Activated naive CD4-positive, alpha-beta T cell treated with anti-CD3 and anti-CD28 coated beads for 36 hours (primary cell): ENCODE results near the gene GPR153. TPM values are rescaled to one million over a fixed set of nuclear protein-coding genes. Genes with fewer than 3 reads are reported as not detected.

Source experiments
- CTCF ChIA-PET: fragments of 350-600 bp; sonication (Branson Sonifier 250); formaldehyde crosslinking; loops from one replicate; lab custom pipeline; 2021; ENCODE audit warnings: antibody characterized with exemption; lab: Charles Lee
- DNase-seq: peaks from one replicate; pipeline ENCODE4 v3.0.0-alpha.2; 2020
- H3K27ac Mint-ChIP-seq: one replicate; pipeline ENCODE4 v1.8.0; 2021; ENCODE audit warnings: mild to moderate bottlenecking, mixed read lengths
- H3K27me3 Mint-ChIP-seq: one replicate; pipeline ENCODE4 v1.8.0; 2021; ENCODE audit warnings: low read depth, mixed read lengths
- H3K36me3 Mint-ChIP-seq: one replicate; pipeline ENCODE4 v1.8.0; 2021; ENCODE audit warnings: low read depth, mixed read lengths
- H3K4me1 Mint-ChIP-seq: one replicate; pipeline ENCODE4 v1.8.0; 2021; ENCODE audit warnings: low read depth, mixed read lengths
- H3K4me3 Mint-ChIP-seq: one replicate; pipeline ENCODE4 v1.8.0; 2021; ENCODE audit warnings: mild to moderate bottlenecking, moderate library complexity, mixed read lengths
- H3K9me3 Mint-ChIP-seq: one replicate; pipeline ENCODE4 v1.8.0; 2021; ENCODE audit warnings: mixed read lengths
- intact Hi-C: fragments of 100-400 bp; cut with micrococcal nuclease; formaldehyde crosslinking; loops from one replicate; pipeline ENCODE4 v1.15.1; 2023
- total RNA-seq, 2 experiments: library from RNA; stranded (reverse); gene quantifications; one replicate each; pipeline ENCODE4 v1.2.3, GENCODE V29; 2021

The GPR153 gene
- total RNA-seq, 2 experiments from 2014 or later: 0.07 TPM

DNA sequence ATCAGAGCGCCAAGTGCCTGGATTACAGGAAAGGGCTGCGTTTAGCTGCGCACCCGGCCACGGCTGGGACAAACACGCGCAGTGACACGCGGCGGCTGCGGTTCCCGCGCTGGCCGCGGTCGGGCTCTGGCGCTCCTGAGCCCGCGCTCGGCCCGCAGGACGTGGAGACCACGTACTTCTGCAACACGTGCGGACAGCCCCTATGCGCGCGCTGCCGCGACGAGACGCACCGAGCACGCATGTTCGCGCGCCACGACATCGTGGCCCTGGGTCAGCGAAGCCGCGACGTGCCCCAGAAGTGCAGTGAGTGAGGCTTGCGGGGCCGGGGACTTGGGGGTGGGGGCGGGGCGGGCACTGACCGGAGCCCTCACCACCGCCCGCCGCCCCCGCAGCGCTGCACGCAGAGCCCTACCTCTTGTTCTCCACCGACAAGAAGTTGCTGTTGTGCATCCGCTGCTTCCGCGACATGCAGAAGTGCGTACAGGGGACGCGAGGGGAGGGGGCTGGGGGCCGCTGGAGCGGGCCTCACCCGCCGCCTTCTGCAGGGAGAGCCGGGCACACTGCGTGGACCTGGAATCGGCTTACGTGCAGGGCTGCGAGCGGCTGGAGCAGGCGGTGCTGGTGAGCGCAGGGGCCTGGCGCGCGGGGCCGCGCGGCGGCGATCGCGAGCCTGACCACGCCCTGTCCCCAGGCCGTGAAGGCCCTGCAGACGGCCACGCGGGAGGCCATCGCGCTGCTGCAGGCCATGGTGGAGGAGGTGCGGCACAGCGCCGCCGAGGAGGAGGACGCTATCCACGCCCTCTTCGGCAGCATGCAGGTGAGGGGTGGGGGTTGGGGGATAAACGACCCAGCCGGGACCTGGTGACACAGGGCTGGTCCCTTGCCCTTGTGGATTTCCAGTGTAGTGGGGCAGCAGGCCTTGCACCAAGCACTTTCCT, 51.9 kb downstream of the GPR153 start:
- Mint-ChIP-seq H3K27ac (no peak overlapping the region), H3K4me3 (peak overlapping the region; percentile 32), H3K9me3 (no peaks in the 10 kb centered on the region), H3K27me3 (peaks cover 32% of the 10 kb centered on the region), H3K4me1 (peaks cover 12% of the 10 kb centered on the region), H3K36me3 (no peaks in the 10 kb centered on the region)
- CTCF ChIA-PET: interaction anchor here (0.6 to 1.2 kb wide), 6 partner anchors 30 to 272 kb away, joined by 3 to 5 read pairs (median 3); no protein-coding TSS in a partner anchor
- DNase-seq: peak; percentile 13
- intact Hi-C loops: no loop called here

GRCh38 chr1:6207921-6208320, 53.0 kb downstream of the GPR153 start:
- H3K4me1 Mint-ChIP-seq: peaks cover 12% of the 10 kb centered on the region
- DNase-seq: no peak
- H3K36me3 Mint-ChIP-seq: no peaks in the 10 kb centered on the region
- H3K27ac Mint-ChIP-seq: no peak overlapping the region
- H3K9me3 Mint-ChIP-seq: no peaks in the 10 kb centered on the region
- peaks cover 28% of the 10 kb centered on the region for H3K27me3 Mint-ChIP-seq
- intact Hi-C loops: no loop called here
- CTCF ChIA-PET: interaction anchor here (0.6 to 1.4 kb wide), 6 partner anchors 25 to 273 kb away, joined by 3 to 5 read pairs (median 4); no protein-coding TSS in a partner anchor
- no peak overlapping the region for H3K4me3 Mint-ChIP-seq

DNA sequence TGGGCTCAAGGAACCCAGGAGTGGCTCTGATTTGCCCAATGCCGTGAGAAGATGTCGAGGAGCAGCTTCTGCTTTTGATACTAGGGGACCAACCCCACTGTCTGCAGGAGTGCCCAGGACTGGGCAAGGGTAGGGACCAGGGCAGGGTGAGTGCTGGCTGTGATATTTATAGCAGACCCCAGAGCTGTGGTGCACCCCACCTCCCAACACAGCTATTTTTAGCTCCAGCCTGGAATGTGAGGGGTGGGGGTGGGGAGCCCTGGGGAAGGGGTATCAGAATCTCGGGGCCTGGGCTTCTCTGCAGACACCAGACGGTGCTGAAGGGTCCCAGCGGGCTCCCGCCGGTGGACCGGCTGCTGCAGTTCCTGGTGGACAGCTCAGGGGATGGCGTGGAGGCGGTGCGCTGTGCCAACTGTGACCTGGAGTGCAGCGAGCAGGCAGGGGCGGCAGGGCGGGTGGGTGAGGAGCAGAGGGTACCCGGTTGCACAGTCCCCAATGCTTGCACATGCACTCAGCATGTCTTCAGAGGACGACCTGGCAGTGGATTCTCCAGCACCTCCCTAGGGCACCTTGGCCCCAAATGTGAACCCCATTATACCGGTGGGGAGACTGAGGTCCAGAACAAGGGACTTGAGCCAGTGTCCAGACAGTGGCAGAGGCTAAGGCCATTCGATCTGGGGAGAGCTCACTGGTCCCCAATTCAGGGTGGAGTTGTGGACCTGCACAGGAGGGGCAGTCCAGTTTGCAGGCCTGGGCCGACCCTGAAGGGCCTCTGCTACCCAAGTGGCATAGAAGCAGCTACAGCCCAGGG, 53.6 kb downstream of the GPR153 start:
- DNase-seq: no peak
- H3K4me1 Mint-ChIP-seq: peaks cover 12% of the 10 kb centered on the region
- H3K4me3 Mint-ChIP-seq: peak overlapping the region; percentile 67
- peaks cover 23% of the 10 kb centered on the region for H3K27me3 Mint-ChIP-seq
- H3K36me3 Mint-ChIP-seq: no peaks in the 10 kb centered on the region
- no peak overlapping the region for H3K27ac Mint-ChIP-seq
- intact Hi-C loops: no loop called here
- H3K9me3 Mint-ChIP-seq: no peaks in the 10 kb centered on the region
- CTCF ChIA-PET: interaction anchor here (0.6 to 1.4 kb wide), 8 partner anchors 11 to 199 kb away, joined by 3 to 6 read pairs (median 4); no protein-coding TSS in a partner anchor

GRCh38 chr1:6206520-6206855, 54.4 kb downstream of the GPR153 start:
- H3K36me3 Mint-ChIP-seq: no peaks in the 10 kb centered on the region
- CTCF ChIA-PET: interaction anchor here (0.6 to 1.4 kb wide), 13 partner anchors 10 to 302 kb away, joined by 3 to 6 read pairs (median 4); no protein-coding TSS in a partner anchor
- peaks cover 21% of the 10 kb centered on the region for H3K27me3 Mint-ChIP-seq
- no peaks in the 10 kb centered on the region for H3K9me3 Mint-ChIP-seq
- H3K27ac Mint-ChIP-seq: no peak overlapping the region
- peaks cover 12% of the 10 kb centered on the region for H3K4me1 Mint-ChIP-seq
- H3K4me3 Mint-ChIP-seq: peak overlapping the region; percentile 67
- intact Hi-C loops: loop anchor here (1.0 kb wide), 1 partner anchor 29 kb away; the partner anchor contains the start of gene ICMT
- DNase-seq: no peak

GRCh38 chr1:6205849-6206519, 54.9 kb downstream of the GPR153 start, which contains the start of gene RNF207:
RNF207 (plus strand) TSS chr1:6206119; CDS start chr1:6206536, 417 bp downstream.
- intact Hi-C loops: loop anchor here (1.0 kb wide), 1 partner anchor 29 kb away; the partner anchor contains the start of gene ICMT
- H3K4me3 Mint-ChIP-seq: peak within 1 kb of the TSS; percentile 67
- no peak within 1 kb of the TSS for H3K27ac Mint-ChIP-seq
- CTCF ChIA-PET: interaction anchor here (0.6 to 1.3 kb wide), 10 partner anchors 10 to 303 kb away, joined by 3 to 6 read pairs (median 4); no protein-coding TSS in a partner anchor
- peaks cover 12% of the 10 kb centered on the region for H3K4me1 Mint-ChIP-seq
- no peaks in the 10 kb centered on the region for H3K36me3 Mint-ChIP-seq
- no peaks in the 10 kb centered on the region for H3K9me3 Mint-ChIP-seq
- H3K27me3 Mint-ChIP-seq: peaks cover 21% of the 10 kb centered on the region
- peak; percentile 66 for DNase-seq

- H3K4me3 Mint-ChIP-seq: no peak overlapping the region
- no peak overlapping the region for H3K27ac Mint-ChIP-seq
- intact Hi-C loops: no loop called here
- peaks cover 33% of the 10 kb centered on the region for H3K4me1 Mint-ChIP-seq
- peaks cover 18% of the 10 kb centered on the region for H3K36me3 Mint-ChIP-seq
- DNase-seq: no peak
- CTCF ChIA-PET: no interaction called here
- peaks cover 6% of the 10 kb centered on the region for H3K27me3 Mint-ChIP-seq
- H3K9me3 Mint-ChIP-seq: no peaks in the 10 kb centered on the region
These were observed 58.6 kb downstream of the GPR153 start for GRCh38 chr1:6202256-6202655.

GRCh38 chr1:6200188-6200809, 60.6 kb downstream of the GPR153 start:
- intact Hi-C loops: no loop called here
- no peaks in the 10 kb centered on the region for H3K27me3 Mint-ChIP-seq
- CTCF ChIA-PET: interaction anchor here (1.5 kb wide), 1 partner anchor 25 kb away, joined by 4 read pairs; no protein-coding TSS in a partner anchor
- H3K27ac Mint-ChIP-seq: peak overlapping the region; percentile 95
- peaks cover 32% of the 10 kb centered on the region for H3K36me3 Mint-ChIP-seq
- H3K9me3 Mint-ChIP-seq: no peaks in the 10 kb centered on the region
- peaks cover 41% of the 10 kb centered on the region for H3K4me1 Mint-ChIP-seq
- DNase-seq: no peak
- peak overlapping the region; percentile 91 for H3K4me3 Mint-ChIP-seq

DNA sequence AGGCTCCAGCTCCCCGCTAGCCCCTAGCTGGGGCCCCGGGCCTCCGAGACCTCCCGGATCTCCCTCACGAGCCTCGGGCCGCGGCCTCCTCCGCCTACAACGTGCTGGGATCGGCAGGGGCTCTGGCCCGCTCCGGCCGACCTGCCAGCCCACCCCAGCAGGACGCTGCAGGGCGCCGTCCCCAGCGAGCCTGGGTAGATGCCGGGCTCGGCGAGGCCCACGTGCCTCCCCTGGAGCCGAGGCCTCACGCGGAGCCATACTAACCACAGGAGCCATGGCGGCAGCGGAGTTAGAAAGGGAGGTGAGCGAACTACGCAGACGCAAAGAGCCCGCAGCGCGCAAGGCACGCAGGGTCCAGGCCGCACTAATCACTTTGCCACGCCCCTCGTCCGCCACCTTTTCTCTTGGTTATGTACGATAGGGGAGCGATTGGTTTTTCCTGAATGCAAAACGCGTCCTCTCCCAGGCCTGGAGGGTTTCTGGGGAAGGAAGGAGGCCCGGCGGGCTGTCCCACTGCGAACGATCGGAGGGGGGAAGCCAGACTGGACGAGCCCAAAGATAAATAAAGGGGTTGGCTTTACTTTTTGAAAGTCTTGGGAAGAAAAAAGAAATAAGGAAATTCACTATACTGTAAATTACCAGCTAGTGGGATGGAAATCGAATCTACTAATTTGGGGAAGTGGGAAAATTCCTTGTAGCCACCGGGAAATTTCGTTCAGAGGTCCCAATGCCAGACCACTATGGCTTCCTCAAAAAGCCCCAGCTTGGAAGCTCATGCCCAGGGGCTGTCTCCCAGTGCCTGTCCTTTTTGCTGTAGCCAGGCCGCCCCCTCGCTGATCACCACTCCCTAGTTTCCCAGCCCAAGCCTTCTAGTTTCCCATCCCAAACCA, 61.4 kb downstream of the GPR153 start, which contains the start of gene RPL22:
Gene RPL22 (minus strand): TSS at position 298 of the 890 bp plus-strand sequence. CDS start 22 bp downstream, at position 276.
- H3K27me3 Mint-ChIP-seq: no peaks in the 10 kb centered on the region
- peak; percentile 99 for DNase-seq
- H3K36me3 Mint-ChIP-seq: peaks cover 32% of the 10 kb centered on the region
- H3K4me1 Mint-ChIP-seq: peaks cover 39% of the 10 kb centered on the region
- H3K9me3 Mint-ChIP-seq: no peaks in the 10 kb centered on the region
- CTCF ChIA-PET: interaction anchor here (1.8 kb wide), 1 partner anchor 45 kb away, joined by 5 read pairs; the partner anchor contains the start of gene HES3
- intact Hi-C loops: loop anchor here (1.0 to 5.0 kb wide), 5 partner anchors 37 to 403 kb away; partner anchors contain the start of genes ACOT7, KLHL21 and NPHP4
- H3K27ac Mint-ChIP-seq: peak within 1 kb of the TSS; percentile 95
- H3K4me3 Mint-ChIP-seq: peak within 1 kb of the TSS; percentile 91

DNA sequence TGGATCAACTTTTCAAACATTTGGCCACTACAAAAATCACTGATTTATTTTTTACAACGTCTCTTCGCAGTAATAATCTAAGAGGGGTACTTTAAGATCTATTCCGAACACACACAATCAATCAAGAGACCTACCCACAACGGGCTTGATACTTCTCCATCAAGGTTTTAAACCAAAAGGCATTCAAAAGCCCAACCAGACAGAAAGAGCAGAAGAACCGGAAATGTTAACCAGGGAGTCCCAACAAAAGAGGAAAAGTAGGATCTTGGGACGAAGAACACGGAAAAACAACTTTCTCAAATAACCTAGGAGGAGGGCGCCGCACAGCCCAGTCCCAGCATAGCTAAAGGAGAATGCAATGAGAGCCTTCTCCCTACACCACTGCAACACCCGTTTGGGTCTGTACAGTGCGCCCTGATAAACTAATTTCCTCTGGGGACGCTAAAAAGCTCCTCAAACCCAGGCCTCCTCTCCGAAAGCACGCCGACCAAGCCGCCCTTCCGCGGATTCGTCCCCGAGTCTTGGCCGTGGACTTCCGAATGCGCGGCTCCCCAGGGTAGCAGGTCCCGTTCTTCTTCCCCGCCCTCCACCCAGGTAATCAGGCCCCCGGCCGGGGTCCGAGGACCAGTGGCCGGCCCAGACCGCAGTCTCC, 62.1 kb downstream of the GPR153 start:
- H3K36me3 Mint-ChIP-seq: peaks cover 33% of the 10 kb centered on the region
- peaks cover 39% of the 10 kb centered on the region for H3K4me1 Mint-ChIP-seq
- CTCF ChIA-PET: interaction anchor here (0.8 to 1.8 kb wide), 3 partner anchors 13 to 46 kb away, joined by 3 to 5 read pairs (median 4); partner anchors contain the start of gene HES3
- peak; percentile 24 for DNase-seq
- peak overlapping the region; percentile 80 for H3K27ac Mint-ChIP-seq
- H3K9me3 Mint-ChIP-seq: no peaks in the 10 kb centered on the region
- no peaks in the 10 kb centered on the region for H3K27me3 Mint-ChIP-seq
- H3K4me3 Mint-ChIP-seq: peak overlapping the region; percentile 91
- intact Hi-C loops: loop anchor here (1.0 to 5.0 kb wide), 5 partner anchors 38 to 404 kb away; partner anchors contain the start of genes ACOT7, KLHL21 and NPHP4
